ENCODE measurements around the gene KISS1.

Gene KISS1

DNA sequence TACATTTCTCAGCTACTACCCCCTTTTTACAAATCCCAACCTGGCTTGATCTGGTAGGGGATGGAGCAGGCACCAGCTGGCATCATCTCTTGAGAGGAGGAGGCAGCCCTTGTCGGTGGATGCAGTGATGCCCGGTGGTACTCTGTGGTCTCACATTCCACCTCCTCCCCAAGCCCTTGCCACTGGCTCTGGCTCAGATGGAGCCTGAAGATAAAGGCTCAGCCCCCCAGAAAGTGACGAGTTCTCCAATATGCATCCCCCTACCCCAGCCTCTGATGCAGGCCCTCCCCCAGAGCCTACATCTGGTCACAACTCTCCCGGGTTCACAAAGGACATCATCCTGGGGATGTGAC is 21.3 kb upstream of the KISS1 start:
- DNase-seq (ENCODE audit: low read depth), result no peak

DNA sequence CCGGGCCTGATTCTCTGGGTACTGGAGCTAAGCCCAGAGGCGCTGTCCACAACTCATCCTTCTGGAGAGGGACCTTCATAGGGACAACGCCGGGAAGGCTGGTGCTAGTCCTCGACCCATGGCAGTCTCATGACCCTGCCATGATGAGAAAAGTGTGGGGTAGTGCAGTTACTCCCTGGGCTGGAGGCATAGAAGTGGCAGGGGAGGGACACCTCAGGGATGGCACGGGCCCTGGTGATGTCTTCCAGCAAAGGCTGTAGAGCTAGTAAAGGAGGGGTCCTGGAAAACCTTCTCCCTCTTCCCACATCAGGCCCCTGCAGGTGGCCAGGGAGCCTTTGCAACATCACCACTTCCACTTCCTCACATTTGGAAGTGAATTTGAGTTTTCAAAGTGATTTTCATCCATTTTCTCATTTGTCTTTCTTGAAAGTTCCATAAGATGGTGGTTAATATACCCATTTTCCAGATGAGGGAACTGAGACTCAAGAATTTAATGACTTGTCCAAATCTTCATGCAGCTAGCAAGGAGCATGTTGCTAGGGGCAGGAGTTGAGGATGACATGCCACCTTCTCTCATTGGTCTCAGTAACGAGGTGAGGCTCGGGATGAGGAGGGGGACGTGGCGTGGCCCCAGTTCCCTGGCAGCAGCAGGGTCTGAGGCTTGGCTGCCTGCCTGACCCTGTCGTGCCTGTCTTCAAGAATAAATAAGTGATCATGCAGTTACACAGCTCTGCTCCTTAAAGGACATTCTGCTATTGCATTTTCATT is 20.8 kb upstream of the KISS1 start:
- no peak for DNase-seq (ENCODE audit: low read depth)

DNA sequence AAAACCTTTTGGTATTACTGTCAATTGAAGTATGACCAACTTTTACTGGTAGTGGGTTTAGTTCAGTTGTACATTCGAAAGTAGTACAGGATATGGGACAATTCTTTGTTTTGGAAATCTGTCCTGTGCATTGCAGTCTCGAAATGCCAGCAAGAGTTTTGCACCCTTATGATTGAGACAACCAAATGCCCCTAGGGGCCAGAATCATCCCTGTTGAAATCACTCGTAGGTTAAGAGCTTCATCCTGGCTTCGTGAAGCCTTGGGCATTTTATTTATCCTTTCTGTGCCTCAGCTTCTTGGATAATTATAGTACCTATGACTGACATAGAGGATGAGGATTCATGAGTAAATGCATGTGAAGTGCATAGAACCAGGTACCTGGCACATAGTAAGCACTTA is 19.9 kb upstream of the KISS1 start:
- no peak for DNase-seq (ENCODE audit: low read depth)

DNA sequence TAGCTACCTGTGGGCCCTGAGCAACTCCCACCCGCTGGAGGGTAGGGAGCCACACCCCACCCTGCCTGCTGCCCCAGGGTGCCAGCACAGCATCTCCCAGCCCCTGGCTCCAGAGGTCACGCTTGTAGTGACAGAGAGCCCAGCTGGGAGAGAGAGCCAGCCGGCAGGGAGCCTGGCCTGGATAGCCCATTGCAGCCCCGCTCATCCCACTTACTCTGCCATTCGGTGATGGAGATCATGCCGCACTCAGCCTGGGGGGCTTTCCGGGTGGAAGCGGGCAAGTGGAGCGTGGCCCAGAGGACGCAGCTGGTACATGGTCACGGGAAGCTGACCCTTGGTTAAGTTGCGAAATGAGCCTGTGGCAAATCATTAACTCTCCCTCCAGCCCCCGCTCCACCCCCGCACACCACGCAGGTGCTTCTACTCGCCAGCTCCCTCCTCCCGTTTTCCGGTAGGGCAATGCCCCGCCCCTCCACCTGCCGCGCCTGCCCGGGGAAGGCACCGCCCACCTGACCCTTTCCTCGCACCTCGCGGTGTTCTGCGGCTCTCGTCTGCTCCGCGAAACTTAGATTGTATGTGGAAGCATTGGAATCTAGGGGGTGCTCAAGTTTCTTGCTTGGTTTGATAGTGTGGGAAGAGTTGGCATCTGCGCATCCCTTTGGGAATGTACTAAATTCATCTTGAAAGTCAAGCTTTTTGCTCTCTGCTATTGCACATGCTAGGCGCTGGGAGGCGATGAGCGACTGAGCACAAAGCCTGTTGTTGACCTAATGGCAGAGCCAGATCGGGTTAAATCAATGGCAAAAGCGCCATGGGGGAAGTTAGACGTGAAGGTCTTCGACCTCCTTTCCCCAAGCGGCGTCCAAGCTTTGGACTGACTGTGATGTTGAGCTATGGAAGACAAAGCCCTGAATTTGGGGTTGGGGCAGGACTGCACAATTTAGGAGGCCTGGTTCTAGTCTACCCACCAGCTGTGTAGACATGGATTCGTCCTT is 17.7 kb upstream of the KISS1 start, which contains the start of gene GOLT1A:
TSS of gene GOLT1A (minus strand) at position 321 of the 995 bp plus-strand sequence. CDS start at position 239, 82 bp downstream.
- DNase-seq (ENCODE audit: low read depth), result no peak

DNA sequence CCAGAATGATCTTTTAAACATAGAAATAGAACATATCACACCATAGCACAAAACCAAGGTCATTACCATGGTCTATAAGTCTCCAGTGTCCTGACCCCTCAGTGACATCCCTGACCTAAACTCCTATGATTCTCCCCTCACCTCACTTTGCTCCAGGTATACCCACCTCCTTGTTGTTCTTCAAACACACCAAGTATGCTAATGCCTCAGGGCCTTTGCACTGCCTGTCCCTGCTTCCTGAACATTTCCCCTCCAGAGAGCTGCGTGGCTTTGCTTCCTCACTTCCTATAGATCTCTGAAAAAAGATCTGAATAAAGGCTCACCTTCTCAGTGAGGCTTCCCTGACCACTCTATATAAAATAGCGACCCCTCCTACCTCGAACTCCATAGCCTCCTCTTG is 16.4 kb upstream of the KISS1 start:
- DNase-seq (ENCODE audit: low read depth), result no peak

DNA sequence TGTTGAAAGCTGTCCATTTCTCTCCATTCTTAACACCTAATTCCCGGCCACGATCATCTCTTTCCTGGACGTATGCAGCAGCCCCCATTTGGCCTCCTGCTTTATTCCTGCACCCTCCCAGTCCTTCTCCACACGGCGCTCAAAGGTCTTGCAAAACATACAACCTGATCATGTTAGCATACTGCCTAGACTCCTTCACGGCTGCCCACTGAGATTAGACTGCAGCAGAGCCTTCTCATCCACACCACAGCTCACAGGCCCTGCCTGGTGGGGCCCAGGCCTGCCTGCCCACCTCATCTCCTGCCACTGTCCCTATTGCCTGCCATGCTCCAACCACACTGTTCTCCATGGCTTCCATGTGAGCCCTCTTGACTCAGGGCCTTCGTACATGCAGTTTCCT is 14.8 kb upstream of the KISS1 start:
- no peak for DNase-seq (ENCODE audit: low read depth)

DNA sequence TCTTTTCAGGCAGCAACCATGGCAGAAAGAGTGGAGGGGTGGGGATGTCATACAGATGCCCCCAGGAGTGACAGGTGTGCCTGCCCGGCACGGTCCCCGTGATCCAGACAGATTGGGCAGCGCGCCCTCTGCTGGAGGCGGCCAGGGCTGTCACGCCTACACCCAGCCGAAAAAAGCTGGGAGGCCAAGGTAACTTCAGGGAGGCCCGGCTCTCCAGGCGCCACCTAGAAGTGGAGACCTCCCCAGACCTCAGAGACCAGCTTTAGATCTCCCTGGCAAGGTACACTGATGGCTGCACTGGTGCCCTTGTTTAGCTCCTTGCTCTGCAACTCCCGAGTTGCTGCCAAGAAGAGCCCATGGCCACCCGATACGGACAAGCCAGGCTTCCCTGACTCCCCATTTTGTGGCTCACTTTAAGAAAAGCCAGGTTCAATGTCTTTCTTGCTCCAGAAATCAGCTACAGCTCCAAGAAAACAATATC is 10.9 kb upstream of the KISS1 start:
- DNase-seq (ENCODE audit: low read depth), result peak; percentile 26

DNA sequence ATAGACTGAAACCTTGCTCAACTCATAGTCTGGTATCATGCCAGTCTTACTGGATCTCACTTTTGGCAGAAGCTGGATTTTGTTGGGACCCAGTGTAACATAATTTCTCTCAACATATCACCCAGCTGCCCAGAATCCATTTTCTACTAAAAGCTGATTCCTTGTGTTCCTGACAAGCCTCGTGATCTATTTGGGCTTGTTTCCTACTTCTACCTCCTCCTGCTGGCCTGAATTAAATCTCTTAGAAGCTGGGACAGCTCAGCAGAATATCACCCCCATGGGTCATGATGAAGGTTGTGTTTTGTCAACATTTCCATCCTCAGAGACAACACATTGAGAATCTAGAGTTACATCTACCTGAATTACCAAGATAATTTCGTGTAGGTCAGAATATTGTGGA is 9.8 kb upstream of the KISS1 start:
- DNase-seq (ENCODE audit: low read depth), result no peak

DNA sequence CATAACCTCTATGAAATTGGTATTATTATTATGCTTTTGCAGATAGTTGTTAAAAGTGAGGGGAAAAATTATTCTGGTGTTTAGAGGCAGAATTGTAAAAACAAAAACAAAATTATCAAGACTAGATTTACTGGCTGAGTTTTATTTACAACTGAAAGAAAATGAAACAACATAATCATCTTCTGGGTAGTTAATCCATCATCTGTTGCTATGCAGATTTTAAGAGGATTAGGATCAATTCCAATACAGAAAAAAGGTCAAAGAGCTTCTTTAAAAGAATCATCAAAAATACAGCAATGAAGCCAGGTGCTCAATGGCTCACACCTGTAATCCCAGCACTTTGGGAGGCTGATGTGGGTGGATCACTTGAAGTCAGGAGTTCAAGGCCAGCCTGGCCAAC is 9.2 kb upstream of the KISS1 start:
- DNase-seq (ENCODE audit: low read depth), result no peak

DNA sequence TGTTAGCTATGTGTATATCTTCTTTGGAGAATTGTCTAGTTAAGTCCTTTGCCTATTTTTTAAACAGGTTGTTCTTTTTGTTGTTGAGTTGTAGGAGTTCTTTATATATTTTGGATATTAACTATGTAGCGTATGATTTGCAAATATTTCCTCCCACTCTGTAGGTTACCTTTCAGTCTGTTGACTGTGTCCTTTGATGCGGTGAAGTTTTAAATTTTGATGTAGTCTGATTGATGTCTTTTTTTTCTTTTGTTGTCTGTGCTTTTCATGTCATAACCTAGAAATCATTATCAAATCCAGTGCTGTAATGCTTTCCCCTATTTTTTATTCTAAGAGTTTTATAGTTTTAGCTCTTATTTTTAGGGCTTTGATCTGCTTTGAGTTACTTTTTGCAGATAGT is 8.7 kb upstream of the KISS1 start:
- no peak for DNase-seq (ENCODE audit: low read depth)

DNA sequence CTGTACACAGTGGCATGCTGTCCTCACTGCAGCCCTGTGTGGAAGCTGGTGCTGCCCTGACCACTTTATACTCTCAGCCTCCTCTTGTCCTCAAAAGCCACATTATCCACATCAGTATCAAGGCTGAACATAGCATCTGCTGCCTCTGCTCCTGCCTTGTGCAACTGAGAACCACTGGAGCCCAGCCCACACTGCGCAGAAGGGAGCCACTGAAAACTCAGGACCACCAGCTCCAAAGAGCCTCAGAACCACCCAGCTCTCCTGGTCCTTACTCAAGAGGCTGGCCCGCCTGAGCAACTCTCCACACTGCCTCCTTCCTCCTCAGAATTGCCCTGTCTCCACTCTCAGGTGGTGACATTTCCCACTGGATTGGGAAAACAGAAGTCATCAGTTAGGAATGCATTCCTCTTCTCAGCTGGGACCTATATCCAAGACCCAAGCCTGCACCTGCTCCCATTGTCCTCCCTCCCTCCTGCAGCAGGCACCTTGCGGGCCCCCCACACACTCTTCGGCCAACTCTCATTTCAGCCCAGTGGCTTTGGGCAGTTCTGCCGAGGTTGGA is 7.0 kb upstream of the KISS1 start:
- no peak for DNase-seq (ENCODE audit: low read depth)

DNA sequence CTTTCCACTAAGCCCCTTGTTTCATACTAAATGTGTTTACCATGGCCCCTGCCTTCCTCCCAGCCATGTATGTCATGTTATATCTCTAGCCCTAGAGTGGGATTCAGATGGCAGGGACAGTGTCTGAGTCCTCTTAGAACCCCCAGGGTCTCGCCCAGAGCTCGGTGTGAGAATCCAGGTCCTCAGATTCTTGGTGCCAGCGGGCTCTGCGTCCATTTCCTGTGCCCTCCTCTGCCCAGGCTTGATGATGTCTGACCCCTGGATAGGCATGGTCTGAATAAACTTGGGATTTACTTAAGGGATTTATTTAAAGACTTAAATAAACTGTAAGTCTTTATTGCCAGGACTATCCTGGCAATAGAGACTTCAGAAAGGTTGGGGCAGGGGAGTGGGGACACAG is 6.2 kb upstream of the KISS1 start:
- no peak for DNase-seq (ENCODE audit: low read depth)

DNA sequence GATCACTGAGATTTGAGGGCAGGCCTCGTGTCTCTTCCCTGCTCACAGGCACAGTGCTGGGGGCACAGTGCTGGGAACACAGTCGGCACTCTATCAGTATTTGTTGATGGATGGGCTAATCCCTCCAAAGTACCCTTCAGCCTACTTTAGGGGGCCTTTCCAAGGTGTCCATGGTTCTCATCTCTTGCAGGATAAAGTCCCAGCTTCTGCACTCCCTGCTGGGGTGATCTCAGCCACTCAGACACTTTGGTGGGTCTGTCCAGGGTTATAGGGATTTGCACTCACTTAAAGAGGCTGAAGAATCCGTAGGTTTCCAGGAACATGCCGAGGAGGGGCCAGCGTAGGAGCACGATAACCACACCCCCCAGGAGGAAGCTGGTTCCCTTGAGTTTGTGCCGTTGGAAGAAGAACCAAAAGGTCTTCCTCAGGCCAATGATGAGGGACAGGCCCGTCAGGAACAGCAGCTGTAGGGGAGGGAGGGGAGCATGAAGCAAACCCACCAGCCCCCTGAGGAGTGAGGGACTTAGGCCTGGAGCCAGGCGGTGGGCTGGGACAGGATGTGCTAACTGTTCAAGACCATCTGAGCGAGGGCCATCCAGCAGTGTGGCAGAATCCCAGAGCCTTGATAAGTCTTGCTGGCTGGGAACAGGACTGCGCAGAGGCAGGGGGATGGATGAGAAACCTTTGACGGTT is 5.2 kb upstream of the KISS1 start:
- no peak for DNase-seq (ENCODE audit: low read depth)

DNA sequence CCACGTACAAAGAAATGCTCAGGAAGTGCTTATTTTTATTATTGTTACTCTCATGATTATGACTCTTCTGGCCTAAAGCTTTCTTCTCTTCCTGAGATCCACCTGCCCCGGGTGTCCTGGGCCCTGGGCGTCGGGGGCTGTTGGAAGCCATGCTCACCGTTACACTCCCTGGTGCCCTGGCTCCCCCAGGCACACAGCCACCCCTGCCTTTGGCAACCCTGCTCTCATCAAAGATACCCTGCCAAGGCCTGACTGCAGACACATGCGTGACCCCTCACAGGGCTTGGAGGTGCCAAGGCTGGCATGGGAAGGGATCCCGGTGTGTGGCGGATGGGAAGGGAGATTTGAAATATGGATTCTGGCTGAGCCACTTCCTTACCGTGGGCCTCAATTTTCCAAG is 3.3 kb upstream of the KISS1 start:
- DNase-seq (ENCODE audit: low read depth), result no peak

DNA sequence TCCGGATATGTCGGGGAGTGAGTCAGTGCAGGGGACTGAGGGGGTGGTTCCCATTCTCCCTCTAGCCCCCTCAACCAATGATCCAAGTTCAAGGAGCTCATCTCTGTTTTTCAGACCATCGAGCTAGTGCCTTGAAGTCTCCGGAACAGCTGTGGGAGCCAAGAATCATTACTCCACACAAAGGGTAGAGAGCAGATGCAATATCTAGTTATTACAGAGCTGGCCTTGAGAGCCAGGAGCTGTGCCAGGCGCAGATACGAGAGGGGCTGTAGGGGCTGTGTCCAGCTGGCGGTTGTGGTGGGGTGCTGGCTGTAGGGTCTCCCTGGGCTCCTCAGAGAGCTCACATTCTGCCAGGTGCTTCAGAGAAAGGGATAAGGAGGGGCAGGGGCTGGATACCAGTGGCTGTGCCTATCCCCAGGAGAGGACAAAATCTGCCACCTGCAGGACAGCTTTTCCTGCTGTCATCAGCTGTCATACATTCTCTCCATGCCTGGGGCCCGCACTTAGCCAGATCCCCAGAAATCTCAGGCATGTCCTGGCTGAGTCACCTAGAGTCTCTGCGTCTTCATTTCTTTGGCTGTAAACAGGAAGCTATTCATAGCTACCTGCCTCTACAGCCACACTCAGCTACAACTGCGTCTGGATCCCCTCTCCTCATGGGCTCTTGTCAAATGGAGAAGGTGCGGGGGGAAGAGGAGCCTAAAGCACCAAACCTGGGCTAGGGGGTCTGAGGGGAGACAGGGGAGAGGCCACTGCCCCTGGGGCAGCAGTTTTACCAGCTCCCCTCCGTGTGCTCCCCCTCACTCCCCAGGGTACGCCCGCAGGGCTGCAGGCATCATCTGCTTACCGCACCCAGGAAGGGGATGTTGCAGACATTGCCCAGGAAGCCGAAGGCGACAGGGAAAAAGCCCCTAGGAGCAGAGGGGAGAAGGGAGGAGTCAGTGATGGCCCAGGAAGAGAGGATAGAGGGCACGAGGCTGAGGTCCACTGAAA is 2.4 kb upstream of the KISS1 start:
- no peak for DNase-seq (ENCODE audit: low read depth)

DNA sequence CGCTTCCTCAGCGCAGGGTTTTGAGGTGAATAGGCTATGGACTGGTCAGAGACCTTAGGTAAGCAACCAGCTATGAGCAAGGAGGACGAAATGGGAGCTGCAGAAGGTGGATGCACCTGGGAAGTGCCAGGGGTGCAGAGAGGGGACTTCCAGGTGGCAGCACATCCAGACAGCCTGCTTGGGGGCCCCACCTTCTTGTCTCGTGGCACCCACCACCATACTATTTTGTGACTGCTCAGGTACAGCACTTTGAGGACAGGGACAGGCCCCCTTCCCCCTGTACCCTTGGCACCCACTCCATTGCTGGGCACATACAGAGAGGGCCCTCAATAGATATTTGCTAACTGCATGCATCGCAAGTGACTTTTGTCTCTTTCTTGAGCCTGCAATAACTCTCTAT is 777 bp upstream of the KISS1 start:
- DNase-seq (ENCODE audit: low read depth), result no peak

DNA sequence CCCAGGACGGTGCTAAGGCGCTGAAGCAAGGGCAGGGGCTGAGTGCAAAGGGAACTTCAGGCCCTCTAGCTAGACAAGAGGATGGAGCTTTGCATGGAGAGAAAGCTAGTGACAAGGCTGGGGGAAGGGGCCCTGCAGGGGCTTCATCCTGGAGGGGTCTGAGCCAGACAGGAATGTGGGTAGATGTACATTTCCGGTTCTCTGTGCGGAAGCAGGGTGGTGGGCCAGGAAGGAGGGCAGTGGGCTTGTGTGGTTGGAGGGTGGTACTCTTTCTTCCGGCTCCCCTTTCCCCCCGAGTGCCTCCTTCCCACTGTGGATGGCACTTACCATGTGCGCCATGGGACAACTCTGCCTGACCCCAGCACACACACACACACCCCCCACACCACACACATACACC is 1.5 kb downstream of the KISS1 start:
- DNase-seq (ENCODE audit: low read depth), result no peak

DNA sequence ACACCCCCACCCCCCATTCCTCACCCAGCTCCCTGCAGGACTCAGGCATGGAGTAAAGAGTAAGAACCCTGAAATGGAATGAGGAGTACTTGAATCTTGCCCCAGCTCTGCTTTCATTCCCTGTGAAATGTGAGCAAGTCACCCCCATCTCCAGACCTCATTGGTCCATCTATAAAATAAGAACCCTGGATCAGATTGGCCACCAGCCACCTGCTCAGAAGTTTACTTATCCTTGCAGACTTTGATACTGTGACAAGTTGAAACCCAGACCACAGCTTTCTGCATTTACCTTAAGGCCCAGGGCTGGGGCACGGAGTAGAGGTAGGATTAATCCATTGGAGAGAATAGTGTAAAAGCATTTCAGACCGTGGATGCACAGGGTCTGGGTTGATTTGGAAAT is 2.2 kb downstream of the KISS1 start:
- no peak for DNase-seq (ENCODE audit: low read depth)

DNA sequence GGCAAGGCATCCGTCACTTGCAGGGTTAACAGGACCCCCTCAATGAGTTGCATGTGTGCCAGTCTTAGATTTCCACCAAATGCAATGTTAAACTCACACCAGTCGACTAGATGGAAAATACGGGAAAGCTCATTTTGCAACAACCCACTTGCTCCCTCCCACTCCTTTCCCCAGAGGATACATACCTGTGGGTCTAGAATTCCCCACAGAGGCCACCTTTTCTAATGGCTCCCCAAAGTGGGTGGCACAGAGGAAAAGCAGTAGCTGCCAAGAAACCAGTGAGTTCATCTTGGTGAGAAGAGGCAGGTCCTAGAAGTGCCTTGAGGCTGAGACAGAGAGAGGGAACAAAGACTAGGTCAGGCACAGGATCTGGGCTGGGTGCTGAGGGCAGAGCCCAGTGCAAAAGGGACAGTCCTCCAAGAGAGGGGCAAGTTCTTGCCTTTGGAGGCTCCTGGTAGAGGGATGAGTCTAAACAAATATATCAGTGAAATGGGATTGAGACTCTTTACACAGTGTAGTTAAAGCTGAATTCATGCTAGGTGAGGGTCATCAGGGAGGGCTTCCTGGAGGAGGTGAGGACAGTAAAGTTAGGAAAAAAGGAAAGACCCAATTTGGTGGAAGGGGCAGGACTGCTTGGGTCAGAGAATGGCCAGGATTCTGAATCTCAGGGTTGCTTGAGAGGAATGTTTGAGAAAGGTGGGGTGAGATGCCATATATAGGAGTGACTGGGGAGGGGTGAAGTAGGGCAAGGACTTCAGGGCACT is 3.5 kb downstream of the KISS1 start:
- DNase-seq (ENCODE audit: low read depth), result no peak

DNA sequence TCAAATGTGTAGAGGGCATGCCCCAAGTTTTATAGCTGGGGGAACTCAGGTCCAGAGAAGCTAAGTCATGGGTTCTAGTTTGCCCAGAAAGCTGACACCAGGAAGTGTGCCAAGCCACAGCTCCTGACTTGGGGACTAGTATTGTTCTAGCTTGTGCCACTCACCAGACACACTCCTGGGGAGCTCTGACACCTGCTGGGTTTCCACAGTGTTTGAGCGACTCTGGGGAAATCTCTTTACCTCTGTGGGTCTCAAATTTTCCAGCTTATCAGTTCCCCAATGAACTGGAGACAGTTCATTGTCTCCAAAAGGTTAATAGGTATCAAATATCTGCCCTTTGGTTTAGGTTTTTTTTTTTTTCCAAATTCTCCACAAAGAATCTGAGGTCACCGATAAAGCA is 4.2 kb downstream of the KISS1 start:
- no peak for DNase-seq (ENCODE audit: low read depth)
